Measurements from ENCODE around the gene RBL2.

Gene RBL2

GRCh38 chr16:53457670-53458069 is 23.4 kb downstream of the RBL2 start:
- no peak for DNase-seq

GRCh38 chr16:53458635-53459034 is 24.4 kb downstream of the RBL2 start:
- DNase-seq, result no peak

GRCh38 chr16:53465606-53466280 is 31.5 kb downstream of the RBL2 start:
- no peak for DNase-seq

- no peak for DNase-seq
These were observed 42.6 kb downstream of the RBL2 start for GRCh38 chr16:53476867-53477266.

- no peak for DNase-seq
These were observed 44.7 kb downstream of the RBL2 start for GRCh38 chr16:53478965-53479364.

- DNase-seq, result no peak
These were observed 46.1 kb downstream of the RBL2 start for GRCh38 chr16:53480394-53480793.

- no peak for DNase-seq
These were observed 47.9 kb downstream of the RBL2 start for GRCh38 chr16:53482123-53482522.

- DNase-seq, result no peak
These were observed 50.3 kb downstream of the RBL2 start for GRCh38 chr16:53484542-53484941.

GRCh38 chr16:53486230-53486629 is 52.0 kb downstream of the RBL2 start:
- no peak for DNase-seq

GRCh38 chr16:53489755-53490154 is 55.5 kb downstream of the RBL2 start:
- no peak for DNase-seq

GRCh38 chr16:53492503-53492902 is 58.2 kb downstream of the RBL2 start:
- no peak for DNase-seq

GRCh38 chr16:53494636-53495035 is 60.4 kb downstream of the RBL2 start:
- DNase-seq, result no peak

- DNase-seq, result no peak
These were observed 61.1 kb downstream of the RBL2 start for GRCh38 chr16:53495325-53495724.

- DNase-seq, result no peak
These were observed 64.7 kb downstream of the RBL2 start for GRCh38 chr16:53498984-53499383.

GRCh38 chr16:53501216-53501859 is 67.1 kb downstream of the RBL2 start:
- no peak for DNase-seq

- DNase-seq, result peak in 1 of 2 experiments; percentile 57
These were observed 68.3 kb downstream of the RBL2 start, which contains the start of gene AKTIP for GRCh38 chr16:53502331-53503269. Gene AKTIP, minus strand, starts transcription at chr16:53503209. Its CDS starts 2,950 bp downstream, at chr16:53500259.

GRCh38 chr16:53503270-53503923 is 69.1 kb downstream of the RBL2 start:
- DNase-seq, result peak; percentile 97 to 98

- DNase-seq, result no peak
These were observed 69.9 kb downstream of the RBL2 start for GRCh38 chr16:53503991-53504663.

- no peak for DNase-seq
These were observed 70.4 kb downstream of the RBL2 start for GRCh38 chr16:53504665-53505064.

GRCh38 chr16:53506254-53506653 is 72.0 kb downstream of the RBL2 start:
- no peak for DNase-seq

GRCh38 chr16:53507464-53508179 is 73.4 kb downstream of the RBL2 start:
- no peak for DNase-seq

Data from NCI-H1930 (cell line).